GM23338 (cell line): ENCODE data around the gene PDHX. TPM values are rescaled to one million over a fixed set of nuclear protein-coding genes. Genes with fewer than 3 reads are reported as not detected.

Source experiments
- ATAC-seq: fragments of 200-7000 bp; cut with Tn5 transposase; 3 replicates; pipeline ENCODE4 v1.9.1; 2020
- DNase-seq: peaks from one replicate; pipeline ENCODE4 v3.0.0-alpha.2; 2015; ENCODE audit warnings: low spot score
- H2AFZ ChIP-seq: fragments of 200-600 bp; sonication (generic); 2 replicates; pipeline ENCODE4 v1.8.0; 2016; ENCODE audit warnings: antibody characterized with exemption, mild to moderate bottlenecking, moderate library complexity
- H3F3A ChIP-seq: fragments of 200-600 bp; sonication (generic); replicated peaks from 2 replicates; pipeline ENCODE4 v1.8.0; 2017; ENCODE audit warnings: antibody characterized with exemption, mixed run types, low read depth
- H3K27ac ChIP-seq: fragments of 200-600 bp; sonication (generic); 2 replicates; pipeline ENCODE4 v1.6.1; 2016; ENCODE audit warnings: low read depth
- H3K27me3 ChIP-seq: fragments of 200-600 bp; sonication (generic); 2 replicates; pipeline ENCODE4 v1.8.0; 2016; ENCODE audit warnings: mild to moderate bottlenecking, mixed run types, moderate library complexity; ENCODE audit not compliant: insufficient read depth
- H3K36me3 ChIP-seq: fragments of 200-600 bp; sonication (generic); 2 replicates; pipeline ENCODE4 v1.8.0; 2016; ENCODE audit warnings: mild to moderate bottlenecking; ENCODE audit not compliant: insufficient read depth
- H3K4me1 ChIP-seq: fragments of 200-600 bp; sonication (generic); 2 replicates; pipeline ENCODE4 v1.8.0; 2016; ENCODE audit warnings: mild to moderate bottlenecking, moderate library complexity; ENCODE audit not compliant: insufficient read depth
- H3K4me2 ChIP-seq: fragments of 200-600 bp; sonication (generic); 2 replicates; pipeline ENCODE4 v1.7.1; 2017; ENCODE audit warnings: mixed run types
- H3K4me3 ChIP-seq: fragments of 200-600 bp; sonication (generic); 2 replicates; pipeline ENCODE4 v1.6.1; 2016; ENCODE audit warnings: mixed run types
- H3K79me2 ChIP-seq: fragments of 200-600 bp; sonication (generic); replicated peaks from 2 replicates; pipeline ENCODE4 v1.8.0; 2017; ENCODE audit warnings: mild to moderate bottlenecking; ENCODE audit not compliant: insufficient read depth
- H3K9me2 ChIP-seq: fragments of 200-600 bp; sonication (generic); 2 replicates; pipeline ENCODE4 v1.8.0; 2017; ENCODE audit not compliant: insufficient read depth
- H4K20me1 ChIP-seq: fragments of 200-600 bp; sonication (generic); replicated peaks from 2 replicates; pipeline ENCODE4 v1.8.0; 2017; ENCODE audit warnings: mild to moderate bottlenecking; ENCODE audit not compliant: insufficient read depth
- H3K27ac Mint-ChIP-seq: 2 replicates; pipeline ENCODE4 v1.8.0; 2020; ENCODE audit warnings: inconsistent platforms, mild to moderate bottlenecking, moderate library complexity, mixed read lengths
- H3K27me3 Mint-ChIP-seq: 3 replicates; pipeline ENCODE4 v1.8.0; 2022; ENCODE audit warnings: low read depth, mild to moderate bottlenecking, moderate library complexity, mixed read lengths, inconsistent platforms; ENCODE audit not compliant: insufficient read depth, poor library complexity
- H3K36me3 Mint-ChIP-seq: 3 replicates; pipeline ENCODE4 v1.8.0; 2021; ENCODE audit warnings: low read depth, mild to moderate bottlenecking, inconsistent platforms, moderate library complexity, mixed read lengths
- H3K4me1 Mint-ChIP-seq: 3 replicates; pipeline ENCODE4 v1.8.0; 2020; ENCODE audit warnings: mild to moderate bottlenecking, inconsistent platforms, mixed read lengths
- H3K4me3 Mint-ChIP-seq: 3 replicates; pipeline ENCODE4 v1.8.0; 2021; ENCODE audit warnings: moderate library complexity, mild to moderate bottlenecking, inconsistent platforms, mixed read lengths
- H3K9me3 Mint-ChIP-seq: 3 replicates; pipeline ENCODE4 v1.8.0; 2020; ENCODE audit warnings: moderate library complexity, mild to moderate bottlenecking, inconsistent platforms, mixed read lengths
- CREB1 ChIP-seq: fragments of 250-450 bp; sonication (Bioruptor Pico); IDR thresholded peaks from 2 replicates; pipeline ENCODE4 v1.5.0; 2020; ENCODE audit warnings: low read depth, mild to moderate bottlenecking, moderate library complexity
- CTCF ChIP-seq, 2 experiments: fragments of 200-600 bp in 1 of 2; sonication (generic) in 1 of 2; conservative IDR thresholded peaks; 2 replicates each; pipeline versions ENCODE4 v1.5.1 to v1.6.1; 2016 to 2017; ENCODE audit warnings: antibody characterized with exemption in 2 of 2, low read depth in 2 of 2, mild to moderate bottlenecking in 2 of 2, moderate library complexity in 1 of 2
- ETS1 ChIP-seq: IDR thresholded peaks from 2 replicates; pipeline ENCODE4 v1.6.1; 2016; ENCODE audit warnings: antibody characterized with exemption
- EZH2 ChIP-seq: fragments of 200-600 bp; sonication (generic); IDR thresholded peaks from one replicate; pipeline ENCODE4 v1.8.0; 2017; ENCODE audit warnings: antibody characterized with exemption, mild to moderate bottlenecking, low read depth; ENCODE audit not compliant: unreplicated experiment
- EZH2phosphoT487 ChIP-seq: fragments of 200-600 bp; sonication (generic); IDR thresholded peaks from one replicate; pipeline ENCODE4 v1.8.1; 2018; ENCODE audit warnings: antibody characterized with exemption; ENCODE audit not compliant: unreplicated experiment
- JUNB ChIP-seq: IDR thresholded peaks from one replicate; pipeline ENCODE4 v1.6.1; 2016; ENCODE audit warnings: antibody characterized with exemption; ENCODE audit not compliant: unreplicated experiment
- NANOG ChIP-seq: IDR thresholded peaks from 2 replicates; pipeline ENCODE4 v1.6.1; 2016; ENCODE audit warnings: antibody characterized with exemption, borderline replicate concordance
- POLR2AphosphoS5 ChIP-seq: IDR thresholded peaks from 2 replicates; pipeline ENCODE4 v1.6.1; 2016; ENCODE audit warnings: antibody characterized with exemption, low read depth
- REST ChIP-seq: IDR thresholded peaks from one replicate; pipeline ENCODE4 v1.6.1; 2018; ENCODE audit warnings: antibody characterized with exemption; ENCODE audit not compliant: unreplicated experiment
- STAT1 ChIP-seq: IDR thresholded peaks from one replicate; pipeline ENCODE4 v1.6.1; 2016; ENCODE audit warnings: antibody characterized with exemption; ENCODE audit not compliant: unreplicated experiment
- ZNF114 ChIP-seq: fragments of 250-450 bp; sonication (Bioruptor Pico); IDR thresholded peaks from 2 replicates; pipeline ENCODE4 v1.5.0; 2020; ENCODE audit warnings: mild to moderate bottlenecking, moderate library complexity
- ZNF331 ChIP-seq: fragments of 250-450 bp; sonication (Bioruptor Pico); IDR thresholded peaks from 2 replicates; pipeline ENCODE4 v1.5.0; 2020; ENCODE audit warnings: low read depth, mild to moderate bottlenecking, moderate library complexity
- ZNF462 ChIP-seq: fragments of 250-450 bp; sonication (Bioruptor Pico); IDR thresholded peaks from 2 replicates; pipeline ENCODE4 v1.5.0; 2020; ENCODE audit warnings: mild to moderate bottlenecking, moderate library complexity
- polyA plus RNA-seq: library from polyadenylated mRNA; unstranded; fragments of >200 nt; fragmentation: Nextera tagmentation; extraction: Ambion mirVana; gene quantifications from 2 replicates; pipeline ENCODE4 v1.2.1, GENCODE V29; 2016
- total RNA-seq: library from RNA; depleted of rRNA; stranded (reverse); fragments of >200 nt; shearing (Covaris generic); gene quantifications from 2 replicates; pipeline ENCODE4 v1.2.3, GENCODE V29; 2014

The PDHX gene
- total and polyA plus RNA-seq, 2 experiments from 2014 or later = 36.9 to 40.2 TPM

- no peak for ATAC-seq
Observed at GRCh38 chr11:34899633-34900016, 16.8 kb upstream of the PDHX start.

More at GRCh38 chr11:34899633-34900016, 16.8 kb upstream of the PDHX start:
- Histone ChIP-seq H3K4me1 (no peaks in the 10 kb centered on the region), H3K27ac (no peak overlapping the region), H3K4me3 (no peak overlapping the region), H3K79me2 (peaks cover 43% of the 10 kb centered on the region; the same call in 1 of the 2 replicates), H3K4me2 (no peak overlapping the region), H3K36me3 (peaks cover 7% of the 10 kb centered on the region; the same call in 1 of the 2 replicates), H2AFZ (no peak overlapping the region), H3F3A (no peaks in the 10 kb centered on the region), H3K27me3 (no peaks in the 10 kb centered on the region), H4K20me1 (peaks cover 1% of the 10 kb centered on the region; the same call in 1 of the 2 replicates), H3K9me2 (no peaks in the 10 kb centered on the region)
- no peak overlapping the region for H3K27ac Mint-ChIP-seq
- H3K36me3 Mint-ChIP-seq = peaks cover 70% of the 10 kb centered on the region
- no peaks in the 10 kb centered on the region for H3K27me3 Mint-ChIP-seq
- peaks cover 55% of the 10 kb centered on the region for H3K9me3 Mint-ChIP-seq
- H3K4me1 Mint-ChIP-seq = 0 out of 3 replicates have a peak, but pooled peaks cover 3% of the 10 kb centered on the region
- DNase-seq = no peak
- H3K4me3 Mint-ChIP-seq = no peak overlapping the region
- no peak for TF ChIP-seq NANOG
- no peak for TF ChIP-seq ZNF114 (CRISPR knock-in tag)
- TF ChIP-seq ETS1 = no peak
- TF ChIP-seq EZH2phosphoT487 = no peak
- TF ChIP-seq ZNF462 (CRISPR knock-in tag) = no peak
- no peak for TF ChIP-seq EZH2
- no peak for TF ChIP-seq CREB1 (CRISPR knock-in tag)
- TF ChIP-seq ZNF331 (CRISPR knock-in tag) = no peak
- no peak for TF ChIP-seq STAT1
- TF ChIP-seq POLR2AphosphoS5 = no peak
- no peak for TF ChIP-seq REST
- no peak for TF ChIP-seq CTCF (conservative IDR thresholded peaks at IDR 0.05; ENCODE audit: low read depth in 2 of 2)
- TF ChIP-seq JUNB = no peak
